RWPE1 (cell line): ENCODE results near the gene WDR1.

Source experiments
- CTCF ChIA-PET: fragments of 350-600 bp; sonication (Branson Sonifier 250); formaldehyde crosslinking; extraction: SDS; loops from one replicate; lab custom pipeline; 2021; lab: Yijun Ruan, JAX
- POLR2A ChIA-PET: fragments of 400-600 bp; formaldehyde crosslinking; extraction: SDS; loops from one replicate; lab custom pipeline; 2020; ENCODE audit warnings: antibody characterized with exemption; ENCODE audit not compliant: low non-redundant PET; lab: Yijun Ruan, JAX
- DNase-seq: peaks from one replicate; pipeline ENCODE4 v3.0.0; 2012; ENCODE audit warnings: low spot score
- H3K27ac ChIP-seq: fragments of 450-650 bp; 2 replicates; pipeline ENCODE4 v1.5.1; 2017
- TF ChIP-seq, protein P1 (sequence below): fragments of 450-650 bp; conservative IDR thresholded peaks from 2 replicates; pipeline ENCODE4 v1.5.1; 2017; ENCODE audit warnings: low read depth, mild to moderate bottlenecking

WDR1 gene

GRCh38 chr4:10035130-10035529 is 81.5 kb downstream of the WDR1 start:
- H3K27ac ChIP-seq = no peak overlapping the region
- CTCF ChIA-PET = no interaction called here
- POLR2A ChIA-PET = no interaction called here
- TF ChIP-seq, protein P1, sequence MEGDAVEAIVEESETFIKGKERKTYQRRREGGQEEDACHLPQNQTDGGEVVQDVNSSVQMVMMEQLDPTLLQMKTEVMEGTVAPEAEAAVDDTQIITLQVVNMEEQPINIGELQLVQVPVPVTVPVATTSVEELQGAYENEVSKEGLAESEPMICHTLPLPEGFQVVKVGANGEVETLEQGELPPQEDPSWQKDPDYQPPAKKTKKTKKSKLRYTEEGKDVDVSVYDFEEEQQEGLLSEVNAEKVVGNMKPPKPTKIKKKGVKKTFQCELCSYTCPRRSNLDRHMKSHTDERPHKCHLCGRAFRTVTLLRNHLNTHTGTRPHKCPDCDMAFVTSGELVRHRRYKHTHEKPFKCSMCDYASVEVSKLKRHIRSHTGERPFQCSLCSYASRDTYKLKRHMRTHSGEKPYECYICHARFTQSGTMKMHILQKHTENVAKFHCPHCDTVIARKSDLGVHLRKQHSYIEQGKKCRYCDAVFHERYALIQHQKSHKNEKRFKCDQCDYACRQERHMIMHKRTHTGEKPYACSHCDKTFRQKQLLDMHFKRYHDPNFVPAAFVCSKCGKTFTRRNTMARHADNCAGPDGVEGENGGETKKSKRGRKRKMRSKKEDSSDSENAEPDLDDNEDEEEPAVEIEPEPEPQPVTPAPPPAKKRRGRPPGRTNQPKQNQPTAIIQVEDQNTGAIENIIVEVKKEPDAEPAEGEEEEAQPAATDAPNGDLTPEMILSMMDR = no peak
- no peak for DNase-seq

DNA sequence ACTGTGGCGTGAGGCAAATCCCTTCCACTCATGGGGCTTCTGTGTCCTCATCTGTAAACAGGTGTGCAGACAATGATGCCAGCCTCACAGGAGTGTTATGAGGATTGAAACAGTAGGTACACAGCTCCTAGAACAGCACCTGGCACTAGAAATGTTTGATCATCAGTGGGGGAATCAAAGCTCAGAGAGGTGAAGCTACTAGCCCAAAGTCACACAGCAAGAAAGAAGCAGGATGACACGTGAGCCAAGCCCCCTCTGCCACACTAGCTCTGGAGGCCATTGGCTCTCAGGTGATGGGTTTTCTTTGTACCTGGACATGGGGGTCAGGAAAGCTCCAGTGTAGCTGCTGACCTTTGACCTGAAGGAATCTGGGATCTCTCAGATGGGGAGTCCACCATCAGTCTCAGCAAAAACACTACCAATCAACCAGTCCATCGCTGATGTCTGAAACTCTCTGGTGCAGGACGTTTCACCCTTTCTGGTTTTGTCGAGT is 81.9 kb downstream of the WDR1 start:
- TF ChIP-seq, protein P1 = no peak
- no peak overlapping the region for H3K27ac ChIP-seq
- DNase-seq = no peak
- ChIA-PET POLR2A (no interaction called here), CTCF (interaction anchor here (0.6 kb wide), 1 partner anchor 236 kb away, joined by 5 read pairs; no protein-coding TSS in a partner anchor)

DNA sequence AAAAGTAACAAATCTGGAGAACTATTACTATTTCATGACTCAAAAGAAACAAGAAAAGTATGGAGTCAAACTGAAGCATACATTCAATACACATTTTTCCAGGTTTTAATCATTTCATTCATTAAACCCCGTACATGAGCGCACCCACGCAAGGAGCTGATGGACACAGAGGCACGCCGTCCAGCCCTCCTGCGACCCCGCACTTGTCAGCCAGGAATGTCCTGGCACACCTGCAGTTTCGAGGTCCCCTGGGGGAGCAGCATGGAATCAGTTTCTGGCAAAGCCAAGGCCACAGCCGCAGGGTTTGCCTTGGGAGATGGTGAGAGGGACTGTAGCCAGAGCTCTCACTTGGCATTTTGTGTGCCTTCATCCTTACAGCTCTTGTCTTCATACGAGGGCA is 82.5 kb downstream of the WDR1 start:
- no peak overlapping the region for H3K27ac ChIP-seq
- POLR2A ChIA-PET = interaction anchor here (1.0 kb wide), 1 partner anchor 19 kb away, joined by 3 read pairs; no protein-coding TSS in a partner anchor
- TF ChIP-seq, protein P1 = no peak
- DNase-seq = no peak
- CTCF ChIA-PET = interaction anchor here (0.6 kb wide), 1 partner anchor 236 kb away, joined by 5 read pairs; no protein-coding TSS in a partner anchor

GRCh38 chr4:10033191-10033881 is 83.3 kb downstream of the WDR1 start:
- ChIA-PET CTCF (no interaction called here), POLR2A (interaction anchor here (1.0 kb wide), 1 partner anchor 18 kb away, joined by 3 read pairs; no protein-coding TSS in a partner anchor)
- TF ChIP-seq, protein P1 = no peak
- 0 out of 2 replicates have a peak overlapping the region, but pooled peaks have one; percentile 13 for H3K27ac ChIP-seq
- DNase-seq = peak; percentile 26

- ChIA-PET POLR2A (no interaction called here), CTCF (no interaction called here)
- peak; percentile 76 for DNase-seq
- TF ChIP-seq, protein P1 = no peak
- peak overlapping the region; percentile 13; the same call in 1 of the 2 replicates for H3K27ac ChIP-seq
Measured at GRCh38 chr4:10032625-10033024, 84.0 kb downstream of the WDR1 start.

GRCh38 chr4:10031668-10032590 is 84.7 kb downstream of the WDR1 start:
- DNase-seq = no peak
- CTCF ChIA-PET = no interaction called here
- POLR2A ChIA-PET = no interaction called here
- TF ChIP-seq, protein P1 = no peak
- peak overlapping the region; percentile 13; the same call in 1 of the 2 replicates for H3K27ac ChIP-seq
